GM13977 (cell line): ENCODE data around the gene PLEKHH1.
A peak's percentile ranks its signal among the peaks of the same experiment; 100 is the strongest.
"Not testable (repeated sequence)": the region's sequence is repeated elsewhere in the genome, so short reads cannot be mapped to it uniquely, and the experiment has no call there.

Source experiments
- DNase-seq: peaks from one replicate; pipeline ENCODE4 v3.0.0; 2012; ENCODE audit warnings: low spot score
- in situ Hi-C: fragments of 300-500 bp; cut with MboI; formaldehyde crosslinking; loops from one replicate; pipeline ENCODE4 v1.12.0; 2022; ENCODE audit warnings: low sequenced_read_pairs, low pct_unique_long_range_greater_than_20kb, mixed read lengths, inconsistent platforms; ENCODE audit not compliant: unreplicated experiment
- TF ChIP-seq, protein P1 (sequence below): IDR thresholded peaks from 2 replicates; pipeline ENCODE4 v1.5.1; 2012; ENCODE audit warnings: mild to moderate bottlenecking, control low read depth; ENCODE audit not compliant: insufficient read depth; ENCODE audit errors: extremely low read depth, missing control alignments

Gene PLEKHH1

GRCh38 chr14:67582061-67582460 lies 49.0 kb downstream of the PLEKHH1 start:
- in situ Hi-C loops = no loop called here
- no peak for DNase-seq
- TF ChIP-seq, protein P1, sequence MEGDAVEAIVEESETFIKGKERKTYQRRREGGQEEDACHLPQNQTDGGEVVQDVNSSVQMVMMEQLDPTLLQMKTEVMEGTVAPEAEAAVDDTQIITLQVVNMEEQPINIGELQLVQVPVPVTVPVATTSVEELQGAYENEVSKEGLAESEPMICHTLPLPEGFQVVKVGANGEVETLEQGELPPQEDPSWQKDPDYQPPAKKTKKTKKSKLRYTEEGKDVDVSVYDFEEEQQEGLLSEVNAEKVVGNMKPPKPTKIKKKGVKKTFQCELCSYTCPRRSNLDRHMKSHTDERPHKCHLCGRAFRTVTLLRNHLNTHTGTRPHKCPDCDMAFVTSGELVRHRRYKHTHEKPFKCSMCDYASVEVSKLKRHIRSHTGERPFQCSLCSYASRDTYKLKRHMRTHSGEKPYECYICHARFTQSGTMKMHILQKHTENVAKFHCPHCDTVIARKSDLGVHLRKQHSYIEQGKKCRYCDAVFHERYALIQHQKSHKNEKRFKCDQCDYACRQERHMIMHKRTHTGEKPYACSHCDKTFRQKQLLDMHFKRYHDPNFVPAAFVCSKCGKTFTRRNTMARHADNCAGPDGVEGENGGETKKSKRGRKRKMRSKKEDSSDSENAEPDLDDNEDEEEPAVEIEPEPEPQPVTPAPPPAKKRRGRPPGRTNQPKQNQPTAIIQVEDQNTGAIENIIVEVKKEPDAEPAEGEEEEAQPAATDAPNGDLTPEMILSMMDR = no peak

GRCh38 chr14:67583711-67584644 lies 50.9 kb downstream of the PLEKHH1 start:
- TF ChIP-seq, protein P1 = peak; percentile 78
- in situ Hi-C loops = no loop called here
- DNase-seq = peak; percentile 77

DNA sequence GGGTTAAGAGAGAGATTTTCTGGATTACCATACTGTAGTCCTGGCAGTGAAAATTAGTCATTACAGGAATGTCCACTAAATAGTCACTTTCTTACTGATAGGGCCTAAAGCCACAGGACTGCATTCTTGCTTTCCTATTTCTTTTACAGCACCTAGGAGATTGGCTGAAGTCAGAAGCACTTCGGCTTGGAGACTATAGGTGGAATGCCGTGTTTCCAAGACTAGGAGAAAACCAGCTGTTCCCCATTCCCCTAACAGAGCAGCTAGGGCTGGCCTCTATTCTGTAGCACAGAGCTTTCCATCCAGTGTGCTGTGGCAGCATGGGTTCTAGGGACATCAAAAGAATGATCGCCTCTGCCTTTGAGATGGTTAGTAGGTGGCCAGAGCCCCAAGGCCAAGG lies 51.9 kb downstream of the PLEKHH1 start:
- TF ChIP-seq, protein P1 = no peak
- in situ Hi-C loops = no loop called here
- no peak for DNase-seq

DNA sequence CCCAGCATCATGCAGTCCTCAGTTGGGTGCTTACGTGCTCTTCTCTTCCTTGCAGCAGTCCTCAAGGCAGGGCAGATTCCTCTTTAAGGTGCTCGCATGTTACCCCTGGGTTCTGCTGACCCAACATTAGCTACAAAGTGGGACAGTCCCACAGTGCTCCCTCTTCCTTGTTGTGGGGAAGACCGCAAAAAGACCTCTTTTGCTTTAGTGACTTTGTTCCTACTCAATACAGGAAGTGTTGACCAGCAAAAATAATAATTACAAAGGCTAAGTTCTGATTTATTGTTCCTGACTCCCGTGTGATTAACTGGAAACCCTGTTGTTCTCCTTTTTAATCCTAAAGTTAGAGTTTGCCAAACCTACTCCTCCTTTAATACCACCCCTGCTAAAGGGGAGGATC lies 53.3 kb downstream of the PLEKHH1 start:
- no peak for DNase-seq
- in situ Hi-C loops = no loop called here
- TF ChIP-seq, protein P1 = no peak

- DNase-seq = no peak
- TF ChIP-seq, protein P1 = no peak
- in situ Hi-C loops = no loop called here
Observed at GRCh38 chr14:67589204-67589770, 56.2 kb downstream of the PLEKHH1 start.

GRCh38 chr14:67593650-67594049 lies 60.6 kb downstream of the PLEKHH1 start:
- in situ Hi-C loops, DNase-seq: not testable (repeated sequence)

DNA sequence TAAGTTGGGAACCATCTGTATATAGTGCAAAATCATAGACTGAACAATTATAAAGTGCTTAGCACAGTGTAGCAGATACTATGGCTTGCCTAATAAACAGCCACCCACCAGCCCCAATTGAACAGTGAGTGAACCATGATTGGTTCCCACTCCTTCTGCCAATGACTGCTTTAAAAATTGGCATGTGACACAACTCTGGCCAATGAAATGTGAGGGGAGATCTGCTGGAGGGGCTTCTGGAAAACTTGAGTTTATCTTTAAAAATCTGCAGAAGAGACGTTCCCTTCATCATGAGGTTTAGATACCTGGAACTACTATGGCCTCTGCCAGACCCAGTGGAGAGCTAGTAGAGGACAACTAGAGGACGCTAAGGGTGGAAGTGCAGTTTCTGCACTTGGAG lies 62.3 kb downstream of the PLEKHH1 start:
- TF ChIP-seq, protein P1 = no peak
- DNase-seq = no peak
- in situ Hi-C loops = no loop called here
